Omental fat pad (tissue), 4 donors: Measurements from ENCODE around the gene ASPDH. TPM values are rescaled to one million over a fixed set of nuclear protein-coding genes. Genes with fewer than 3 reads are reported as not detected.
A peak's percentile ranks its signal among the peaks of the same experiment; 100 is the strongest.

Source experiments
- ATAC-seq: fragments of 150-250 bp; one replicate; pipeline ENCODE4 v1.9.1; 2016; ENCODE audit warnings: mild to moderate bottlenecking, moderate library complexity; ENCODE audit not compliant: low FRiP score
- DNase-seq: peaks from one replicate; pipeline ENCODE4 v3.0.0-alpha.2; 2019; ENCODE audit warnings: low spot score
- CTCF ChIP-seq, 3 donors: fragments of 450-650 bp; IDR thresholded peaks; one replicate each; pipeline ENCODE4 v1.5.1; 2016 to 2017; ENCODE audit warnings: antibody characterized with exemption in 3 of 3, mild to moderate bottlenecking in 3 of 3, moderate library complexity in 2 of 3
- total RNA-seq, 4 donors: library from RNA; depleted of rRNA; stranded (reverse); fragments of >200 nt; gene quantifications; one replicate each; pipeline ENCODE4 v1.1.0, GENCODE V29; 2016

The ASPDH gene
- total RNA-seq, 4 donors from 2014 or later: not detected

GRCh38 chr19:50514346-50515167 lies 844 bp upstream of the ASPDH start:
- ATAC-seq: no peak
- DNase-seq: no peak

GRCh38 chr19:50512999-50513745 lies 541 bp downstream of the ASPDH start:
- no peak for DNase-seq
- ATAC-seq: no peak
- no peak for TF ChIP-seq CTCF (IDR thresholded peaks at IDR 0.05)

More at GRCh38 chr19:50514346-50515167, 844 bp upstream of the ASPDH start:
- TF ChIP-seq CTCF (IDR thresholded peaks at IDR 0.05): no peak

- TF ChIP-seq CTCF (IDR thresholded peaks at IDR 0.05): no peak
- ATAC-seq (no peak), DNase-seq (no peak)
Measured at GRCh38 chr19:50512112-50512998, 1.4 kb downstream of the ASPDH start.

GRCh38 chr19:50511069-50511822 lies 2.5 kb downstream of the ASPDH start, which contains the start of gene JOSD2:
JOSD2 (minus strand) TSS chr19:50511191; CDS start chr19:50510431, 760 bp downstream.
- ATAC-seq (peak; percentile 95), DNase-seq (peak; percentile 99)
- TF ChIP-seq CTCF (IDR thresholded peaks at IDR 0.05): no peak

GRCh38 chr19:50510700-50511068 lies 3.0 kb downstream of the ASPDH start:
- no peak for TF ChIP-seq CTCF (IDR thresholded peaks at IDR 0.05)
- DNase-seq (no peak), ATAC-seq (peak; percentile 1)

- DNase-seq: no peak
- no peak for TF ChIP-seq CTCF (IDR thresholded peaks at IDR 0.05)
- ATAC-seq: no peak
Measured at GRCh38 chr19:50510121-50510670, 3.5 kb downstream of the ASPDH start.
